GM12874 (cell line): ENCODE measurements around the gene RIT2.

ENCODE experiments used
- TF ChIP-seq, protein P1 (sequence below): IDR thresholded peaks from 2 replicates; pipeline ENCODE4 v1.5.1; 2011; ENCODE audit warnings: low read depth, mild to moderate bottlenecking, control low read depth, low read length, moderate library complexity; ENCODE audit not compliant: insufficient read depth

The RIT2 gene

DNA sequence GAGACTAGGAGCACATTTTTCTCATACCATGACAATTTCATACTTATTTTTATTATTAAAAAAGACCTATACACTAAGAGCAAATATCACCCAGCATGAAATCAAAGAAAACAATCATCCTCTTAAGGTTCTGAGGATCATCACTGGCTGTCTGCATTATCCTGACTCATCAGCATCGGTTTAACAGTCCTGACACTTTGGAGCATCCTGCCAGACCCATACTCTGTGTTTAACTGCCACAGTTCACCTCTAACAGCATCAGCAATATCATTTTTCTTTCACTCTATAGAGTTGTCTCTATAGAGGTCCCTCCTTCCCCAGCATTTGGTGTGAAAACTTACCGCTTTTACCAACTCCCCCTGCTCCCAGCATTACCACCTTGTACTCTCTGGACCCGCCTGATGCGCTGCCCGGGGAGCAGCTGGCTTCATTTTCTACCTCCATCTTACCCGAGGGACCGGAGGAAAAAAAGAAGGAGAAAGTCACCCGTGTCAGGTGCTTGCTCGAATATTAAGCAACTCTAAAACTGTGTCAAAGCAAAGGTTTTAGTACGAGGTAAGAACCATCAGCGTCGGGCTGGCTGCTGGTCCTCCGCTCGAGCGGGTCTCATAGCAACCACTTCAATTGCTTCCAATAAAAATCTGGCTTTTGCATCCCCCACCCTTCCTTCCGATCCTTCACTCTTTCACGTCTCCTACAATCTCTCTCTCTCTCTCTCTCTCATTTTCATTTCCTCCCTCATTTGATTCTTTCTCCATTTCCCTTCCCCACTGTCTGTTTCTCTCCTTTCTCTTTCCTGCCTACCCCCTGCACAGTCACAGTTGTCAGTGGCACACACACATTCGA, at the start of gene RIT2:
RIT2 (minus strand) TSS at position 610 of the 846 bp plus-strand sequence.
- TF ChIP-seq, protein P1, sequence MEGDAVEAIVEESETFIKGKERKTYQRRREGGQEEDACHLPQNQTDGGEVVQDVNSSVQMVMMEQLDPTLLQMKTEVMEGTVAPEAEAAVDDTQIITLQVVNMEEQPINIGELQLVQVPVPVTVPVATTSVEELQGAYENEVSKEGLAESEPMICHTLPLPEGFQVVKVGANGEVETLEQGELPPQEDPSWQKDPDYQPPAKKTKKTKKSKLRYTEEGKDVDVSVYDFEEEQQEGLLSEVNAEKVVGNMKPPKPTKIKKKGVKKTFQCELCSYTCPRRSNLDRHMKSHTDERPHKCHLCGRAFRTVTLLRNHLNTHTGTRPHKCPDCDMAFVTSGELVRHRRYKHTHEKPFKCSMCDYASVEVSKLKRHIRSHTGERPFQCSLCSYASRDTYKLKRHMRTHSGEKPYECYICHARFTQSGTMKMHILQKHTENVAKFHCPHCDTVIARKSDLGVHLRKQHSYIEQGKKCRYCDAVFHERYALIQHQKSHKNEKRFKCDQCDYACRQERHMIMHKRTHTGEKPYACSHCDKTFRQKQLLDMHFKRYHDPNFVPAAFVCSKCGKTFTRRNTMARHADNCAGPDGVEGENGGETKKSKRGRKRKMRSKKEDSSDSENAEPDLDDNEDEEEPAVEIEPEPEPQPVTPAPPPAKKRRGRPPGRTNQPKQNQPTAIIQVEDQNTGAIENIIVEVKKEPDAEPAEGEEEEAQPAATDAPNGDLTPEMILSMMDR, result no peak

DNA sequence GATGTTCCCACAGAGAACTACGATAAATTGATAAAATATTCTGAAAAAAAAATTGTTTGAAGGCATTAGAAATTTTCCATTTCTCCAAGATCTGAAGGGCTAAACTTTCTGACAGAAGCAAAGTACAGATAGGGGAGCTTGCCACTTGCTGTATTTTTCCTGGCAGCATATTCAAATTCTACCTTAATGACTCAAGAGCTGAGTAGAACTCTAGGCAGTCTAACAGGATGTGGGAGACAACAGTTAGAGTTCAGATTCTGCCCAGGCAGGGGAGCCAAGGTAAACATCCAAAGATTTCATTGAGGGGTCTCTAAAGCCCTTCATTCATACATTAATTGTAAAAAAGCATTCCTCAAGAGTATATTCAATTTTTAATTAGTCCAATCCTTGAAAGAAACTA, 46.0 kb upstream of the RIT2 start:
- TF ChIP-seq, protein P1, result no peak

DNA sequence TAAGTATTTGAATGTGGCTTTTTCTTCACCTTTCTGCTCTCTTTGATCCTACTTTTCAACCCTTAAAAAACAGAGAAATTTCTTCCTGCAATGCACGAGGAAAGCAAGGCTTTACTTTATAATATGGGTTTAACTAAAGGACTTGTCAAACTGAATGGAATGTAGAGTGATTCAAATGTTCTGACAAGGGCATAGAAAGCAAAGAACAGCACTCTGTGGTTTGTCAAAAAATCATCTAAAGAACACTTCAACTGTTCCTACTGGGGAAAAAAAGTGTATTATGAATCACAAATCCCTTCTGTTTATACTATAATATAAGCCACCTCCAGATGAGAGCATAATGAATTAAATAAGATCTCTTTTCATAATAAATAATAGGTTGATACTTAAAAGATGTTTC, 45.0 kb upstream of the RIT2 start:
- TF ChIP-seq, protein P1, result no peak

DNA sequence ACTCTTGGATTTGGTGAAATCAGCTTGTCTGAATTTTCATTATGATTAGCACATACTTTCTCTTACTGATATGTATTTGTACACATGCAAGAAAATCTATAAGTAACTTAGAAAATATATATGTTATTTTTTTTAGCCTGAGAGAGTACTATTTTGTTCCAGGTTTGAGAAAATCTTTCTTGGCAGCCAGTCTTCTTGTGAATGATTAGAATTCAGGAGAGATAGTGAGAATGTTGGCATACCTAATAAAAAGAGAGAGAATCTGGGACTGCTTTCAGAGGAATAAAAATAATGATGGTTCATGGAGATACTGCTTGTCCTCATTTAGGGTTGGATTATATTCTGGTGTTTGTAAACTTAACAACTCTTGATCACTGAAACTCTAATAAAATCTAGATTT, 44.4 kb upstream of the RIT2 start:
- TF ChIP-seq, protein P1, result no peak

DNA sequence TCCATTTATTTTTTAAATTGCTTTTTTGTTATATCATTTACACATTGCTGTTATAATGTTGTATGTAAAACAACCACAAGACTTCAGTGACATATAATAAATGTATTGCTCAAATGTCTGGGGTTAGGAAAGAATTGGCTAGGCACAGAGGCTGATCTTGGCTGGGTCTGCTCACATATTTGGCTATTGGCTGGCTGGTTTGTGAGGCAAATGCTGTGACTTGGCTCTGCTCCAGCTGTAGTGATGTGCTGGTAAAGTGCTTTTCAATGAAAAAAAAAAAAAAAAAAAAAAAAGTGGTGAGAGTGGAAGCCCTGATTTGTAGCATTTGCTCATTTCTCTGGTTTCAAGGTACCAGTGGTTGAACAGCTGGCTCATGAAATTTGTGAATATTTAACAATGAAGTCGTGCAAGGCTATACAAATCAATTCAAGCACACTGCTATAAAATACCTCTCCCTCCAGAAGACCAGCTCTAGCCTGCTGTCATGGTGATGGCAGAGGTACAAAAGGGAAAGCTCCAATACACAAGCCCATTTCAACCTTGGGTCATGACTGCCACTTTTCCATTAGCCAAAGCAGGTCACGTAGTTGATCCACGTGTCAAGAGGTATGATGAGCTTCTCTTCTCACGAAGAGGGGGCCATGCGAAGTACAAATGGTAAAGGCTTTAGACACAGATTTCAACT, 43.7 kb upstream of the RIT2 start:
- TF ChIP-seq, protein P1, result no peak

DNA sequence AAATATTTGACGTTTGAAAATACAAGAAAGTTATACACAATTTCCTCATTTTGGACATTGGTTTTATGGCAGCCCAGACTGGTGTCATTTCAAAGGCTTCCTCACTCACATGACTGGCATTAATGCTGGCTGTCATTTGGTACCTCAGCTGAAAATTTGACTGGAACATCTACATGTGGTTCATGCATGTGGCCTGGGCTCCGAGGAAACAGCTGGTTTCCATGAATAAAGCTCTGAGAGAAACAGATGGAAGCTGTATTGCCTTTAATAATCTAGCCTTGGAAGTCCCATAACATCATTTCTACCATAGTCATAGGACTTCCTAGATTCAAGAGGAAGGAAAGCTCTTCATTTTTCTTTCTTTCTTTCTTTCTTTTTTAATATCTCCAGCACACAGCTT, 42.9 kb upstream of the RIT2 start:
- TF ChIP-seq, protein P1, result no peak

DNA sequence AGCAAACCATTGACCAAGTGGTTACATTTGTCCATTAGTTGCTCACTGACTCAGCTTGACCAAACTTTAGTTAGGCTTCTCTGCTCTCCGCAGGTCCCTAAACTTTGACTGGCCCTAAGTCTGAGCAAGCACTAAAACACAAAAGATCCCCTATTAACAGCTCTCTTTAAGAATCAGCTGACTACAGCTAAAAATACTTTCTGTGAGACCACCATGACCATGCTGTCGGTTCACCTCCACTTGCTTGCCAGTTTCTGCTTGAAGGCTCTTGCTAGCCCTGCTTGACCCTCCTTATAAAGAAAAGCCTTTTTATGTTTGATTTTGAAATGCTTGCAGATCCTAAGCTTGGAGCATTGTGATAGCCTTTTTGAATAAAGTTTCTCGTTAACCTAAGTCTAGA, 40.4 kb upstream of the RIT2 start:
- TF ChIP-seq, protein P1, result no peak
